Left renal pelvis (tissue), 4 donors: ENCODE measurements around the gene CASP14. TPM values are rescaled to one million over a fixed set of nuclear protein-coding genes. Genes with fewer than 3 reads are reported as not detected.
"Not testable (repeated sequence)": the region's sequence is repeated elsewhere in the genome, so short reads cannot be mapped to it uniquely, and the experiment has no call there.

Experiments
- DNase-seq, 4 donors: peaks; one replicate each; pipeline ENCODE4 v3.0.0-alpha.2; 2013; ENCODE audit warnings: low read depth in 4 of 4, low spot score in 3 of 4
- polyA plus RNA-seq, 4 donors: library from polyadenylated mRNA; unstranded; fragments of 120-200 nt; gene quantifications; one replicate each; pipeline ENCODE4 v1.2.1, GENCODE V29; 2013; ENCODE audit not compliant: insufficient read length in 4 of 4

The CASP14 gene, protein sequence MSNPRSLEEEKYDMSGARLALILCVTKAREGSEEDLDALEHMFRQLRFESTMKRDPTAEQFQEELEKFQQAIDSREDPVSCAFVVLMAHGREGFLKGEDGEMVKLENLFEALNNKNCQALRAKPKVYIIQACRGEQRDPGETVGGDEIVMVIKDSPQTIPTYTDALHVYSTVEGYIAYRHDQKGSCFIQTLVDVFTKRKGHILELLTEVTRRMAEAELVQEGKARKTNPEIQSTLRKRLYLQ
- under 1 TPM in 1 of 4 donors, not detected in 3; 0.08 TPM for polyA plus RNA-seq

DNA sequence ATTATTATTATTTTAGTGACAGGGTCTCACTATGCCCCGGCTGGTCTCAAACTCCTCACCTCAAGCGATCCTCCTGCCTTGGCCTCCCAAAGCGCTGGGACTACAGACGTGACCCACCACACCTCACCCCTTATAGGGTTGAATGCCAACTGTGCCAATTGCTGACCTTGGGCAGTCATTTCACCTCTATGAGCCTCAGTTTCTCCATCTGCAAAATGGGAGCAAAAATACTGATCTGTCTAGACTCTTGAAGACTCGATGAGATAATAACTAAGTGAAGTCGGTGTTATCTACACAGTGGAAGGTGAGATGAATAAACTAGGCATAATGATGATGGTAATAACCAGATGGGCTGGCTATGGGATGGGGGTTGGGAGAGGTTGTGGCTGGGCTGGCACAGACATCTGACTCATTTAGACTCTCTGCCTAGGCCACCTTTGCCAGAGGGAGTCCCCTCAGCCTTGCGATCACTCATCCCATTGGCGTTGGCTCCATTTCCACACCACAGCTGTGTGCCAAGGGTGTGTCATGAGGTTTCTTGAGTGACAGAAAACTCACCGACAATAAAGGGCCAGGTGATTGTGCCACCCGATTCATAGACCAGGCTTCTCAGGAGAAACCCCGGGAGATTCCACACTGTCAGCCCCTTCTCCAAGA is at the start of gene CASP14:
Gene CASP14, plus strand, starts transcription at position 596 of the 657 bp plus-strand sequence. CDS start 2,772 bp downstream, outside the sequence.
- DNase-seq = no peak

DNA sequence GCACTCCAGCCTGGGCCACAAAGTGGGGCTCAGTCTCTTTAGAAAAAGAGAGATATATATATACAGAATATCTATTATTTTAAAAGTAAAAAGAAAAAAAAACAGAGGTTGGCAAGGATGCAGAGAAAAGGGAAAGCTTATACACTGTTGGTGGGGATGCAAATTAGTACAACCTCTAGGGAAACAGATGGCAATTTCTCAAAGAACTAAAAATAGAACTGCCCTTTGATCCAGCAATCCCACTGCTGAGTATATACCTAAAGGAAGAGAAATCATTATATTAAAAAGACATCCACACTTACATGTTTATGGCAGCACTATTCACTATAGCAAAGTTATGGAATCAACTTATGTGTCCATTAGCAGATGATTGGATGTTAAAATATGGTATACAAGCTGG is 41.0 kb upstream of the CASP14 start:
- DNase-seq = no peak

DNA sequence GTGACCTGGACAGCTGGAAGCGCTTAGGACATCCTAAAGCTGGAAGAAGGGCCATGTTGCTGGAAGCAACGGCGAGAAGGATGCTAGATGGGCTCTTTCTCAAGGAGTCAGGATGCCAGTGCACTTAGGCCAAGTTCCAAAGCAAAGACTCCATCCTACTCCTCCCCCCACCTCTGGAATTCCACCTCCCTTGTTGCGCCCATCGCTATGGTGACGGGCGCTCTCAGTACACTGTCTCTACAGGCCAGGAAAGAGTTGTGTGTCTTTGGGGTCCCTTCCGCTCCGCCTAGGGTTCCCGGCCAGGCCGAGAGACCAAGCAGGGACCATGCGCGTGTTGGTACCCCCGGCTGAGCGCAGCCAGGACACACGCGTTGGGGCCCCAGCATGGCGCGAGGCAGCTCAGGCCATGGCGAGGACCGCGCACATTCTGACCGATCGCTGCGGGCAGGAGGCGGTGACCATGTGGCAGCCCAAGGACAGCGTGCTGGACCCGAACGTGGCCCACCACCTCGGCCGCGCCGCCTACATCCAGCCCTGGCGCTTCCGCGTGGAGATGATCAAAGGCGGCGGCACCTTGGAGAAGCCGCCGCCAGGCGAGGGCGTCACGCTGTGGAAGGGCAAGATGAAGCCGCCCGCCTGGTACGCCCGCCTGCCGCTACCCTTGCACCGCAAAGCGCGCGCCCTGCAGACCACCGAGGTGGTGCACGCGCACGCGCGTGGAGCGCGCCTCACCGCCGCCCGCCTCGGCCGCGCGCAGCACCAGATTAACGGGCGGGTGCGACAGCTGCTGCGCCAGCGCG is 38.6 kb upstream of the CASP14 start:
- peak in 2 of 4 donors; percentile 3 to 10 for DNase-seq

DNA sequence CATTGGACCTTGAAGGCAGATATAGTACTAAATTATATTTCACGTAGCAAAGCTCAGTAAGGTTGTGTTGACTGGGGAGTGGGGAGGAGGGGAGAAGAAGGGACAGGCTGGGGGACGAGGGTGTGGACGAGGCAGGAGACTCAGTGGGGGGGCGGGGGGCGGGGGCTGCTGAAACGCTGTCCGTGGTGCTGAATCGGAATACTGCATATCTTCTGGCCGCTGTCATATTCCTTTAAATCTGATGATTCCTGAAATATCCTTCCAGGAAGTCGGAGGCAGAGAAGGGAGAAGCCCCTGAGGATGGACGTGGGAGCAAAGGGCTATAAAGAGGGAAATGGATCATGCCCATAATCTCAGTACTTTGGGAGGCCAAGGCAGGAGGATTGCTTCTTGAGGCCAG is 34.7 kb upstream of the CASP14 start:
- no peak for DNase-seq

DNA sequence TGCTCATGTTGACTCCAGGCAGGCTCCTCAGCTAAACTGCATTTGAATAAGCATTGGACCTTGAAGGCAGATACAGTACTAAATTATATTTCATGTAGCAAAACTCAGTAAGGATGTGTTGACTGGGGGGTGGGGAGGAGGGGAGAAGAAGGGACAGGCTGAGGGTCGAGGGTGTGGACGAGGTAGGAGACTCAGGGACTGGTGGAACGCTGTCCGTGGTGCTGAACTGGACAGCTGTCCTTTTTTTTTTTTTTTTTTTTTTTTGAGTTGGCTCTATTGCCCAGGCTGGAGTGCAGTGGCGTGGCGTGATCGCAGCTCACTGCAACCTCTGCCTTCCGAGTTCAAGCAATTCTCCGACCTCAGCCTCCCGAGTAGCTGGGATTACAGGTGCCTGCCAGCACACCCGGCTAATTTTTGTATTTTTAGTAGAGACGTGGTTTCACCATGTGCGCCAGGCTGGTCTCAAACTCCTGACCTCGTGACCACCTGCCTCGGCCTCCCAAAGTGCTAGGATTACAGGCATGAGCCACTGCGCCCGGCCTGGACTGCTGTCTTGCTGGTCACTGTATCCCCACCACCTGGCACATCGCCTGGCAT is 33.2 kb upstream of the CASP14 start:
- peak in 3 of 4 donors; percentile 10 to 21 (median 12) for DNase-seq

DNA sequence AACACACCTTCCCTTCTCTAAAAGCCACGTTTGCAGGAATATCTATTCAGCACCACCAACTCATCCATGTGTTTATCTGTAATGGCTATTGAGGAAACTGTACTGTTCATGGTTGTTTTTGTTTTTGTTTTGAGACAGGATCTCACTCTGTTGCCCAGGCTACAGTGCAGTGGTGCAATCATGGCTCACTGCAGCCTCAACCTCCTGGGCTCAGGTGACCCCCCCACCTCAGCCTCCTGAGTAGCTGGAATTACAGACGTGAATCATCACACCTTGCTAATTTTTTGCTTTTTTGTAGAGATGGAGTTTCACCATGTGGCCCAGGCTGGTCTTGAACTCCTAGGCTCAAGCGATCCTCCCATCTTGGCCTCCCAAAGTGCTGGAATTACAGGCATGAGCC is 30.4 kb upstream of the CASP14 start:
- not testable (repeated sequence) for DNase-seq

DNA sequence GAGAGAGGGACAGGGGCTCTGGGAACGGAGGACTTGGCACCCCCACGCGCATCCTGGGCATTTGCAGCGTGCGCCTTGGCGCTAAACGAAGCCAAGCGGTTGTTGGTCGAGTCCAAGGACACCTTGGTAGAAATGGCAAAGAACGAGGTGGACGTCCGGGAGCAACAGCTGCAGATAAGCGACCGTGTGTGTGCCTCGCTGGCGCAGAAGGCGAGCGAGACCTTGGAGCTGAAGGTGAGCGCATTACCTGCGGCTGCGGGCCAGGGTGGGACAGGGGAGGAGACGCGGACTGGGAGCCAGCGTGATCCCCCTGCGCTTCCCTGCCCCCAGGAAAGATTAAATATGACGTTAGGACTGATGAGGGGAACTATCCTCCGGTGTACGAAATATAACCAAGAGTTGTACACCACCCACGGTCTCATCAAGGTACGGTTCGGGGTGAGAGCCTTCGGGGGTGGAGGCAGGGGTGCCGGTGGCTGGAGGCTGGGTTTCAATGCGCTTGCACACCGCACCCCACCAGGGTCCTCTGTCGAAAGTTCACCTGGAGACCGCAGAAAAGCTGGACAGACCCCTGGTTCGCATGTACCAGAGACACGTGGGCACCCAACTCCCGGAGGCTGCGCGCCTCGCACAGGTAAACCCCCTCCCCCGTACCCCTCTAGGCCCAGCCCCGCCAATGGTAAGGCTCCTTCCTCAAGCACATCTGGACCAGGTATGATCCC is 27.8 kb upstream of the CASP14 start:
- DNase-seq = no peak

DNA sequence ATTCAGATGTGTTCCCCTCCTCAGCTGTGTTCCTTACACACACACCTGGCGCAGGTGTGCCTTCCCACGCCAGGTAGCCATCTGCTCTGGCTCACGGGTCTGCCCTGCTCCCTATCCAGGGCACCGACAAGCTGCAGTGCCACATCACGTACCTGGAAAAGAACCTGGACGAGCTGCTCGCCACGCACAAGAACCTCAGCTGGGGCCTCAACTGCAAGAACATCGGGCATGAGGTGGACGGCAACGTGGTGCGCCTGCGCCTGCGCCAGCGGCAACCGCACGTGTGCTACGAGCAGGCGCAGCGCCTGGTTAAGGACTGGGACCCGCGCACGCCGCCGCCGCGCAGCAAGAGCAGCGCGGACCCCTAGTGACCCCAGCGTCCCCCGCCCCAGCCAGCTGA is 26.5 kb upstream of the CASP14 start:
- DNase-seq = no peak

DNA sequence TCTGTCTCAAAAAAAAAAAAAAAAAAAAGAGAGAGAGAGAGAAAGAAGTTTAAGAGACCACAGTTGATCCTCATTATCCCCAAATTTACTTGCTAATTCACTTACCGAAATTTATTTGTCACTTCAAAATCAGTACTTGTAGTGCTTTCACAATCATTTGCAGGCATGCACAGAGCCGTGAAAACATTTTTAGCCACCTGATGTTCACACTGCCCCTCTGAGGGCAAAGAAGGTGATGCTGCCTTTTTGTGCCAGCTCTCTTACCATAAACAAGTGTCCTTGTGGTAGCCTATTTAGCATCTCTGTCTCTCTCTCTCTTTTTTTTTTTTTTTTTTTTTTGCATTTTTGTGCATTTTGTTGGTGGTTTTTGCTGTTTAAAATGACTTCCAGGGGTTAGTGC is 24.1 kb upstream of the CASP14 start:
- DNase-seq = no peak

DNA sequence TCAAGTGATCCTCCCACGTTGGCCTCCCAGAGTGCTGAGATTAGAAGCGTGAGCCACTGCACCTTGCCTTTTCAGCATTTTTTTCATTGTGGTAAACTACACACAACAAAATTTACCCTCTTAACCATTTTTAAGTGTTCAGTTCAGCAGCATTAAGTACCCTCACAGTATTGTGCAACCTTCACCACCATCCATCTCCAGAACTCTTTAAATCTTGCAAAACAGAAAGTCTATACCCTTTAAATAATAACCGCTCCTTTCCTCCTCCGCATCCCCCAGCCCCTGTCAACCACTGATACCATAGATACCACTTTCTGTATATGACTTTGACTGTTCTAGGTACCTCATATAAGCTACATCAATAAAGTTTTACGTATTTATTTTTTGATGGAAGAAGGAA is 20.8 kb upstream of the CASP14 start:
- no peak for DNase-seq

DNA sequence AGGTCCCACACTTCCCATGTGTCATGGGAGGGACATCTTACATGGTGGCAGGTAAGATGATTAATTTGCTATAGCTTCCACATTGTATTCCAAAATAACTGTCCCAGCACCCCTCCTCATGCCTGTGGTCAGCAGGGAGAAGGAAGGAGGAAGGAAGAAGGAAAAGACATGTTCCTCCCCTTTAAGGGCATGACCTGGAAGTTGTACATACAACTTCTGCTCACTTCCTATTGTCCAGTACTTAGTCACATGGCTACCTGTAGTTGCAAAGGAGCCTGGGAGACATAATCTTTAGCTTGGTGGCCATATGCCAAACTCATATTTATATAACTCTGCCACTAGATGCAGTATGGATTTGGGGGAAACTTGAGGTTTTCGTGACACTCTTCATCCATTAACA is 17.6 kb upstream of the CASP14 start:
- no peak for DNase-seq

DNA sequence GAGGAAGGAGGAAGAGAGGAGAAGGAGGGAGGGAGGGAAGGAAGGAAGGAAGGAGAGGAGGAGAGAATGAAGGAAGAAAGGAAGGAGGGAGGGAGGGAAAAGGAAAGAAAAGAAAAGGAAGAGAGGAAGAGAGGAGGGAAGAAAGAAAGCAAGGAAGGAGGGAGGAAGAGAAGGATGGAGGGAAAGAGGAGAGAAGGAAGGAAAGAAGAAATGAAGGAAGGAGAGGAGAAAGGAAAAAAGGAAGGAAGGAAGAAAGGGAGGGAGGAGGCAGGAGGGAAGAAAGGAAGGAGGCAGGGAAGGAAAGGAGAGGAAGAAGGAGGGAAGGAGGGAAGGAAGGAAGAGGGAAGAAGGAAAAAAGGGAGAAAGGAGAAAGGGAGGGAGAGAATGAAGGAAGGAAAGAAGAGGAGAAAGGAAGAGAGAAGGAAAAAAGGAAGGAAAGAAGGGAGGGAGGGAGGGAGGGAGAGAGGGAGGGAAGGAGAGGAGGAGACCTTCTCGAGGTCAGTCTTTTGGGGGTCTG is 13.4 kb upstream of the CASP14 start:
- DNase-seq = no peak

DNA sequence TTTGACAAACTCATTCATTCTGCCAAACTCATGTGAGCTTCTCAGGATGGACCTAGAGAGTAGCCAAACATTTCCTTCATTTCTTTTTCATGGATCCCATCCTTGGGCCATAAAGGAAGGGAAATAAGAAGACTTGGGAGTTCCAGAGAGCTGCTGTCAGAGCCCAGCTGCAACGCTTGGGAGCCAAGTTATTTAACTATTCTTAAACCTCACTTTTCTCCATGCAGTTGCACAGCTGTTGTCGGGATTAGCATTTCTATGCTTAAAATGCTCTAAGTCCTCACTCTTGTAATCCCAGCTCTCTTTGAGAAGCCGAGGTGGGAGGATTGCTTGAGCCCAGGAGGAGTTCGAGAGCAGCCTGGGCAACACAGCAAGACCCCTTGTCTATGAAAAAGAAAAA is 11.7 kb upstream of the CASP14 start:
- no peak for DNase-seq

DNA sequence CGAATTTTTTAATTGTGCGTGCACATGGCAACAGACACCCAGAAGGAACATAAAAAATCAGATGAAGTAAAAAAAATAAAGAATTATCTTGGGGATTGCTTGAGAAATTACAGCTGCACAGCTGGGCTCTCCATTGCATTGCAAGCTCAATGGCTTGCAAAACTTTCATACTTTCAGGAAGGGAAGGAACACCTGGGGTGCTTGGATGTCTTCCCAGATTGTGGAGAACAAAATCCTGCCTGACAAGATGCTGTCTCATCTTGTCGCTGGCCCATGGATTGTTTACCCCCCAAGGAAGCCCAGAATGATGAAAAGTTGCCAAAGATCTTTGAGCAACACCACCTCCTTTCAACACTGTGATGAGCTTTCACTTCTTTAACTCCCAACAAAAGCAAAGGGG is 11.0 kb upstream of the CASP14 start:
- DNase-seq = no peak

DNA sequence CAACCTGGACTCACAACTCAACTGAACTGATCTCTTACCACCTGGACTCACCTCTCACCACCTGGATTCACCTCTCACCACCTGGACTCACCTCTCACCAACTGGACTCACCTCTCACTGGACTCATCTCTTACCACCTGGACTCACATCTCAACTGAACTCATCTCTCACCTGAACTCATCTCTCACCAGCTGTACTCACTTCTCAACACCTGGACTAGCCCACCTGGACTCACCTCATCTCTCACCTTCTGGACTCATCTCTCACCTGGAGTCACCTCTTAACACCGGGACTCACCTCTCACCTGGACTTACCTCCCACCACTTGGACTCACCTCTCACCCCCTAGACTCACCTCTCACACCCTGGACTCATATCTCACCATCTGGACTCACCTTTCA is 7.3 kb upstream of the CASP14 start:
- no peak for DNase-seq

DNA sequence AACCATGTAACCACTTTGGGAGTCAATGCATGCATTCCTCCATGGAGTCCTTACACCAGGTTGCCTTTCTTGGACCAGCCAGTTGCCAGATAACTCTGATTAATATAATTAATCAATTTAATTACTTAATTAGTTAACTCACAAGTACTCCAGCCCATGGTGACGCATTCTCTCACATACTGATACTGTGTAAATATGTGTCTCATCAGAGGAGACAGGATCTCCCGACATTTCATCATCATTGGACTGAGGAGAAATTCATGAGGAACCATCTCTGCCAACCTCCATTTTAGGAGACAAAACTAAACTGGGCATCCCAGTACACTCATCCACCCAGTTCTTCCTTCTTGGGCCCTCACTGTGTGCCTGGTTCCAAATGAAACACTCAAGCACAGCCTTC is 6.5 kb upstream of the CASP14 start:
- DNase-seq = no peak

DNA sequence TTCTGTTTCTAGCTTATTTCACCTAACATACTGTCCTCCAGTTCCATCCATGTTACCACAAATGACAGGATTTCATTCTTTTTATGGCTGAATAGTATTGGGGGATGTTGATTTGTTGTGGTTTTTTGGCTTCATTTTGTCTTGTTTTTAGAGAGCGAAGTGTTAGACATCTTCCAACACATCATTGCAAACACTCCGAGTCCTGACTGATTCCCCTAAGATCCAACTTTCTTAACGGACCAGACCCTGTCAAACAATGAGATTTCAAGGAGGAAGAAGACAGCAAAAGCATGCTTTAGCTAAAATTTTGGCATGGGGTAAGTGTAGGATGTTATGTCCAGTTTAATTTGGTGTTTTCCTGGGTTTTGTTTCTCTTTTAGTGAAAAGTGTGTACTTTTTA is 3.8 kb upstream of the CASP14 start:
- DNase-seq = no peak

DNA sequence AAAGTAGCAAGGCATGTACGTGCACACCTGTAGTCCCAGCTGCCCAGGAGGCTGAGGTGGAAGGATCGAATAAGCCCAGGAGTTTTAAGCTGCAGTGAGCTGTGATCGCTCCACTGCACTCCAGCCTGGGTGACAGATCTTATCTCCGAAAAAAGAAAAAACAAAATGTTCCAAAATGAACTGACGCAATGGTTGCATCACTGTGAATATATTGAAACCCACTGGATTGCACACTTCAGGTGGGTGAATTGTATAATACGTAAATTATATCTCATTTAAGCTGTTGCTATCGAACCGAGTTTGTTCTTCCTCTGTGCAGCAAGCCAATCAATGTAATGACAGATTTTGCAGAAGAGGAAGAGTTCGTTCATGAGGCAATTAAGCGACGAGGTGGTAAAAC is 1.6 kb upstream of the CASP14 start:
- no peak for DNase-seq

DNA sequence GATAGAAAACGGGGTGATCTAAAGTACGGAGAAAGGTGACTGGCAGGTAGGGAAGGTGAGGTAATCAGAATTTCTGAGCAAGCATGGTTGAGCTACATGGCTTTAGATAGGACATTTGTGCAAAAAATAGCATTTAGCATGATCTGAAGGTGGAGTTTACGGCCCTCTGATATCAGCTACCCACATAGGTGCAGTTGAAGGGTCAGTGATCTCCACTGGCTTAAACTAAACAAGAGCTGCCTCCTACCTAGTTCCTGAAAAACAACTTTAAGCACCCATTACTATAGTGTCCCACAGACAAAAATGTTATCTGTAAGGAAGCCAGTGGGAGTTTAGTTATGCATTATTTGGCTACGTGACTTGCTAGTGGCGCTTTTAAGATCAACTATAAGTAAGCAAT is 1.2 kb upstream of the CASP14 start:
- no peak for DNase-seq

DNA sequence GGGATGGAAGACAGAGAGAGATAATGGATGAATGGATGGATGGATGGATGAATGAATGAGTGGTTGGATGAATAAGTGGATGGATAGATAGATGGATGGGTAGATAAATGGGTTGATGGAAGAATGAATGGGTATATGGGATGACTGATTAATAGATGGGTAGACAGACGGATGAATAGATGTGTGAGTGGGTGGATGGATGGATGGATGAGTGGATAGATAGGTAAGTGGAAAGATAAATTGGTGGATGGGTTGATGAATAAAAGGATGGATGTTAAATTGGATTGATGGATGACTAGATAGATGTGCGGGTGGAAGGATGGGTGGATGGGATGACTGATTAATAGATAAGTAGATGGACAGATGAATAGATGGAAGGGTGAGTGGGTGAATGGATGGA is 1.4 kb downstream of the CASP14 start:
- no peak for DNase-seq
